Measurements from ENCODE around the gene TSPEAR.
"Not testable (repeated sequence)": the region's sequence is repeated elsewhere in the genome, so short reads cannot be mapped to it uniquely, and the experiment has no call there.

Gene TSPEAR

DNA sequence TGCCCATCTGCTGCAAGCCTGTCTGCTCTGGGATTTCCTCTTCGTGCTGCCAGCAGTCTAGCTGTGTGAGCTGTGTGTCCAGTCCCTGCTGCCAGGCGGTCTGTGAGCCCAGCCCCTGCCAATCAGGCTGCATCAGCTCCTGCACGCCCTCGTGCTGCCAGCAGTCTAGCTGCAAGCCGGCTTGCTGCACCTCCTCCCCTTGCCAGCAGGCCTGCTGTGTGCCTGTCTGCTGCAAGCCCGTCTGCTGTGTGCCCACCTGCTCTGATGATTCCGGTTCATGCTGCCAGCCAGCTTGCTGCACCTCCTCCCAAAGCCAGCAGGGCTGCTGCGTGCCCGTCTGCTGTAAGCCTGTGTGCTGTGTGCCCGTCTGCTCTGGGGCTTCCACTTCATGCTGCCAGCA is 110.3 kb downstream of the TSPEAR start:
- DNase-seq = not testable (repeated sequence)

- DNase-seq = not testable (repeated sequence)
Measured at GRCh38 chr21:44600118-44600978, 111.0 kb downstream of the TSPEAR start, which contains the start of gene KRTAP10-7. Gene KRTAP10-7 (plus strand): TSS chr21:44600597. CDS start chr21:44600622, 25 bp downstream.

GRCh38 chr21:44599264-44600029 is 111.9 kb downstream of the TSPEAR start:
- DNase-seq = no peak

- DNase-seq = no peak
Measured at GRCh38 chr21:44598061-44598460, 113.3 kb downstream of the TSPEAR start.

GRCh38 chr21:44596068-44596725 is 115.2 kb downstream of the TSPEAR start:
- no peak for DNase-seq

- DNase-seq = no peak
Measured at GRCh38 chr21:44595524-44595923, 115.8 kb downstream of the TSPEAR start.

DNA sequence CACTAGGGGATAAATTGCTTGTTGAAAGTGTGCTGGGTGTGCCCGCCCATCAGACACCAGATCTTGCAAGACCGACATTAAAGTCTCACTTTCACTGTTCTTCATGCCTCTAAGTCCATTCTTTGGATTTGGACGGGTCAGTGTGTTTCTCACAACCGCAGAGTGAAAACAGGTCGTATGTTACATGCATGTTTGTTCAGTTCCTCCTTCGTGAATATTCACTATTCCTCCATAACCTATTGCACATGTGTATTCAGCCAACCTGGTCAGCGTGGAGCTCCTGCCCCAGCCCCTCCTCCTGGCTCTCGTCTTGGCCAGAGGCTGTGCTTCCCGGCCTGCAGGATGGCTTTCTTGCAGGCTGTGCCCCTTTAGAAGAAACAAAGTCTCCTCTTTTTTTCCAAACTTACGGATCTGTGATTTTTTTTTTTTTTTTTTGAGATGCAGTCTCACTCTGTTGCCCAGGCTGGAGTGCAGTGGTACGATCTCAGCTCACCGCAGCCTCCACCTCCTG is 116.9 kb downstream of the TSPEAR start:
- no peak for DNase-seq

DNA sequence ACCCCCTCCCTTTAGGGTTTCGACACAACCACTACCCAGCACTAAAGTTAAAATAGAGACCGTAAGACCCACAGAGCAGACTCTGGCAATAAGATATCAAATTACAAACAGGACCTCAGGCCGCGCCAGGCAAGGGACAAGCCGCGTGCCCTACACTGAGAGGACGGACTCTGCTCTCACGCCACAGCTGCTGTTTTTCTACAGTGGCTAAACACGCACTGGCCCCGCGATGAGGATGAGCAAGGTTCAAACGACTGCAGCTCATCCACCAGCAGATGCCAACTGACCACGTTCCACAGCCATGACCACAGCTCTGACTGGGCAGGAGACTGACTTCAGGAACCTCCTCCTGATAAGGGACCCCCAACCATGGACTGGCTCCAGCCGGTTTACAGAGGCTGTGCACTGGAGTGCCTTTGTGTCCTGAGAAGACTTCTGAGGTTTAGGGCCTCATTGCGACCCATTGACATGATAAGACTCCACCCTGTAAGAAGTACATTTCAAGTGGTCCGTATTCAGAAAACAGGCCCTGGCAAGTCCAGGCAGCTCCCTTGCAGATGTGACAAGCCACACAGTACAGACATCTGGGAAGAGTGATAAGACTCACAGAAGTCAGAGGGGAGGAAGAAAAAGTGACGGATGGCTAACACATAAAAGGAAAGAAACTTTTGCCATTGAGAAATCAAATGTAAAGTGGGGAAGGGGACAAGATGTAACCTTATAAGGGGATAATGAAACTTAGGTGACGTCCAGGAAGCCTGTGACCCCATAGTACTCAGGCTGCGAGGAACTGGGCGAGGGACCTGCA is 117.6 kb downstream of the TSPEAR start:
- no peak for DNase-seq

DNA sequence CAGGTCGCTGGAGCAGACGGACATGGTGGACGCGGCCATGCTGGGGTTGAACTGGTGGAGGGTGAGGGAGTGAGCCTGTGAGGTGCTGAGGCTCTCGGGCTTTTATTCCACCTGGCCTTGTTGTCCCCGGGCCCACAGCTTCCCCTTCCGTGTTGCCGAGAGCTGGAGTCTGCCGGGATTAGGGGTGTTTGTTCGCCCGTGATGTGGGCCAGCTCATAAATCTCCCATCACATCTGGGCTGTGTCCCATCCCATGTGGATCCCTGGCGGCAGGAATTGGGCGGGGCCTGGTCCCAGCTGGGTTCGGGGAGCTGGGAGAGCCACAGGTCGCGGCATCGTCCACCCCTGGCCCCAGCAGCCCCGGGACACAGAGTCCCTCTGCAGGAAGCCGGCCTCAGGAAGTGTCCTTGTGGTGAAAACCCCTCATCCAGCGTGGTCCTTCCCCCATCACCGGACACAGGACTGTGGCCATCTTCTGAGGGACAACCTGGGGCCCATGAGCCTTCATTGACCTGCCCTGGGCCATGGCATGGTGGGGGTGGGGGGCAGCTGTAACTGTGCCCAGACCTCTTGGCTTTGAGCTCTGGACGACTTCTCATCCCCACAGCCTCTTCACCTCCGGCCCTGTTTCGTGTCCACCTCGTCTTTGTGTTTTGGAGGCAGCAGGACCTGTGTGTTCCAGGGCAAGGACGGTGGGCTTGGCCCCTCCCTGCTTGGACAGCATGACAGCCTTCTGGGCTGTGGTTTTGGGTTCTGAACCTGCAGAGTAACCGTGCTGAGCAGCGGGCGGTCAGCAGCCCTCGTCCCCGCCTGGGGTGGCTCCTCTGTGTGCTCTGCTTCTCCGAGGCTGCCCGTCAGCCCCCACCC is 118.7 kb downstream of the TSPEAR start, which contains the start of gene KRTAP10-6:
TSS of gene KRTAP10-6 (minus strand) at position 60 of the 866 bp plus-strand sequence. CDS start at position 39, 21 bp downstream.
- DNase-seq = no peak

GRCh38 chr21:44591801-44592130 is 119.6 kb downstream of the TSPEAR start:
- DNase-seq = not testable (repeated sequence)

DNA sequence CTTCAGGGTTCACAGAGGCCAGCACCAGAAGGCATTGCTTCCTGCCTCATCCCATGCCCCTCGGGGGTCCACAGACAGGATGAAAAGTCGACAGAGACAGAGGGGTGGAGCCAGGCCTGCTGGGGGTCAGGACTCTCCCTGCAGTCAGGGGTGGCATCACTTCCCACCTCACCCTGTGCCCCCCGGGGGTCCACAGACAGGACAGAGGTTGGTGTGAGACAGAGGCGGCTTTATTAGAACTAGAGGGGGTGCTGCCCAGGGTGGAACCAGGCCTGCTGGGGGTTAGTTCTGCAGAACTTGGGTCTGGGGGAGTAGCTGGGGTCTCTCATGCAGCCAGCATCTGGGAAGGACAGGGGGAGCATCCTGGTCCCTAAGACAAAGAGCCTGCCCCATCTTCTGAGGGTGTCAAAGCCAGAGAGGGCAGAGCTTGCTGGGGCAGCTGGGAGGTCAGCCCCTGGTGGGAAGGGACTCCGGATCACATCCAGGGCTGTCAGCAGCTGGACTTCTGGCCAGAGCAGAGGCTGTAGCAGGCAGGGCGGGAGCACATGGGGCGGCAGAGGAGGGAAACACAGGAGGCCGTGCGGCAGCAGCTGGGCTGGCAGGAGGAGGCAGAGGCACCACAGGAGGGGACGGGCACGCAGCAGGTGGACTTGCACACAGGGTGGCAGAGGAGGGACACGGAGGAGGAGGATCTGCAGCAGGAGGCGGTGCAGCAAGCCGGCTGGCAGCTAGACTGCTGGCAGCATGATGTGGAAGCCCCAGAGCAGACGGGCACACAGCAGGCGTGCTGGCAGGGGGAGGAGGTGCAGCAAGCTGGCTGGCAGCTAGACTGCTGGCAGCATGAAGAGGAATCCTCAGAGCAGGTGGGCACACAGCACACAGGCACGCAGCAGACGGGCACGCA is 120.2 kb downstream of the TSPEAR start:
- DNase-seq = not testable (repeated sequence)

DNA sequence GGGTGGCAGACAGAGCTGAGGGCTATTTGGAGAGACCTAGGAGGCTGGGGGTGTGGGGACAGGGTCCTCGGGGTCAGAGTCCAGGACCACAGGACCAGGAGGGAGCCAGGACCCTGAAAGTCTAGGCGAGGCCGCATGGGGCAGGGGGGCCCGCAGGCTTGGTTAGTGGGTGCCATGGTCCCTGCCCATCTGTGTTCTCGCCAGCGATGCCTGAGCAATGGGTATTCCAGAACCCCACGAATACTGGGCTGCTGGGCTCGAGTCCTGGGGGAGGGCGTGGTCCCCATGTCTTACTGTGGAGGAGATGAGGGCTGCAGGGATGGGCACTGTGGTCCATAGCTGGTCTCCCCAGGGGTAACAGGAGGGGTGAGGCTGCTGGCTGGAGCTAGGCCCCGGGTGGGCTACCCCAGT is 121.1 kb downstream of the TSPEAR start:
- no peak for DNase-seq

GRCh38 chr21:44589586-44590305 is 121.6 kb downstream of the TSPEAR start:
- no peak for DNase-seq

DNA sequence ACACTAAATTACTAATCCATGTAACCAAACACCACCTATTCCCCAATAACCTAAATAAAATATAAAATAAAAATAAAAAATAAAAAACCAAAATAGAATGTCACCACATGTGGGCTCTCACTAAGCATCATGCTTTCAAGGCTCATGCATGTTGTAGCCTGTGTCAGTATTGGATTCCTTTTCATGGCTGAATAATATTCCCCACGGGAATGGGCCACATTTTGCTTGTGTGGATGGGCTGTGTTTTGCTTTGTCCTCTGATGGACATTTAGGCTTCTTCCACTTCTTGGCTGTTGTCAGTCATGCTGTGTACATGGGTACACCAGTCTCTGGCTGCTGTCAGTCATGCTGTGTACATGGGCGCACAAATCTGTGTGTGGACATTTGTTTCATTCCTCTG is 122.3 kb downstream of the TSPEAR start:
- DNase-seq = no peak

DNA sequence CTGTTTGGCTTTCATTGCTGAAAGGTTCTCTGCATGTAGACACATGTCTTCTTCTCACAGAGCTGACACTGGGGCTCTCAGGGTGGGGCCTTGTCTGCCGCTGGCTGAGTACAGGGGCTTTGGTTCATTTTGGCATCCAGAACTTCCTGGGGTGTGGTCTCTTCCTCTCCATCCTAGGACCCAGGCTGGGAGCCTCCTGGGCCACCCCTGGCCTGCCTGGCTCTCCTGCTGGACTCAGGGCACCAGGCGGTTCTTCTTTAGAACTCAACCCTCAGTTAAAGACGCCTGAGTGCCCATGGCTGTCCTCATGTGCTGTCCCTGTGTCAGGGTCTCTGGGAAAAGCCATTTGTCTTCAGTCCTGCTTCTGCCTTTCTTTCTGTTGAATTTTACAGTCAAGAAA is 125.5 kb downstream of the TSPEAR start:
- no peak for DNase-seq

DNA sequence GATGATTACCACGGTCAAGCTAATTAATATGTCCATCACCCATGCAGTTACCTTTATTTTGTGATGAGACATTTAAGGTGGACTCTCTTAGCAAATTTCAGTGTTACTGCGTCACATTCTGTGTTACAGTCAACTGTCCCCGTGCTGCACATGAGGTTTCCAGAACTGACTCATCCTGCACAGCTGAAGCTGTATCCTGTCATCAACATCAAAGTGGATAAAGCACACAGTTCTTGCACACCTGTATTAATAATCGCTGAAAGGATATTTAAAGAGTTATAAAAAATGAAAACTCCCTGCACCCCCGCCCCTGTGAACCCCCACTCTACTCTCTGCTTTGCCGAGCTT is 127.6 kb downstream of the TSPEAR start:
- DNase-seq = no peak

DNA sequence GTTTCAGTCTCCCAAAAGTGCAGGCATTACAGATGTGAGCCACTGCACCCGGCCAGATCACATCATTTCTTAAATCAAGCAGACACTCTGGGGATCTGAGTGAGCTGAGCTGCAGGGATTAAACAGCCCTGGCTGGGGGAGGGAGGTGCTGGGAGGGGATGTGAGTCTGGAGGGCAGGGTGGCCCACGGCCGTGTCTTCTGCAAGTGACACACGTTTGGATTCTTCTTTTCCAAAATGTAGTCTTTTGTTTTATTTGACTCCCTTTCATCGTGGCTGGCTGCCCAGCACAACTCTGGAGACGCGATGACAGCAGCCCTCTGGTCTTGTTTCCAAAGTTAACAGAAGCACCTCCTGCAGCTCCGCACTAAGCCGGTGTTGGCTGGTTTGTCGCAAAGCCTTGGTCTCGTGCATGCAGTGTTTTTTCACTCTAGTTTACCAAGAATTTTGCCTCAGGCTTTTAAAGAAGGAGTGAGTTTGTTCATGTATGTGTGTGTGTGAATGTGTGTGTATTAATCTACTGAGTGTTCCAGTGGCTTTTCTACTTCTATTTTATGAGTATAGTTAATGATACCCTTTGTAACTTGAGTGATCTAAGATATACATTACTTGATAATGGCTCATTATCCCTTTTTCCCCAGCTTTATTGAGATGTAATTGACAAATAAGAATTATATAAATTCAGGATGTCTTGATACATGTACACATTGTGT is 128.1 kb downstream of the TSPEAR start:
- DNase-seq = no peak

DNA sequence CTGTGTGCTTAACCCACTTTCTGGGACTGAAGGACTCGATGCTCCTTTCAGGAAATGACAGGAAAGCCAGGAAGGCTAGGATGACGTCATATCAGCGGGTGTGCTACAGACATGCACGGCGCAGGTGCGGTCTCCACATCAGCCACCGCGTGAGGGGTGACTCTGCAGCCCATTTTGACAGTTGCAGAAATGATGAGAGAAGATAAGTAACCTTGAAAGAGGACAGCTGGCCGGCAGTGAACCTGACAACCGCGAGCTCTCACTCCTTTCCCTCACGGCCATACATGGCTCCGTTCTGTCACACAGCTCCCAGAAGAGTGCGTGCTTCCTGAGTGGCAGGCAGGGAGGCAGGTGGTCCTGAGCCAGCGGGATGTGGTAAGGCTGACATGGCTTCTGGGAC is 129.3 kb downstream of the TSPEAR start:
- no peak for DNase-seq

DNA sequence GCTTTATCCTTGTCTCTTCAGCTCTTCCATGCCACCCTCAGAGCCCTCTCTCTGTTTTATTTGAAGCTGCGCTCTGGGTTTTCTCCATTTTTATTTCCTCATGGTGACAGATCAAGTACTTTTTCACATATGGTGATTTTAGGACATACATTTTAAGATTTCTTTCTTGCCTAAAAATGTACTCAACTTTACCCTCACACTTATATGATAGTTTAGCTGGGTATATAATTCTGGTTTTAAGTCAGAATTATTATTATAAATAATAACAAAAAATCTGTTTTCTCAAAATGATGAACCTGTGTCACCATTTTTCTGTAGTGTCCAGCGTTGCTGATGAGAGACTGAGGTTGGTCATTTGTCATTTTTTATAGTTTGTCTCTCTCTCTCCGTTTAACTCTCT is 130.2 kb downstream of the TSPEAR start:
- no peak for DNase-seq
